IMR-90 (cell line): ENCODE data around the gene OBI1. TPM values are rescaled to one million over a fixed set of nuclear protein-coding genes. Genes with fewer than 3 reads are reported as not detected.

Experiments used
- BHLHE40 ChIP-seq: fragments of 150-350 bp; IDR thresholded peaks from 2 replicates; pipeline ENCODE4 v1.6.1; 2016; ENCODE audit warnings: mild to moderate bottlenecking, low read depth, low read length
- FOS ChIP-seq: fragments of 150-350 bp; IDR thresholded peaks from 2 replicates; pipeline ENCODE4 v1.6.1; 2016; ENCODE audit warnings: low read depth, low read length
- MAZ ChIP-seq: IDR thresholded peaks from 2 replicates; pipeline ENCODE4 v1.6.1; 2012; ENCODE audit warnings: low read depth, mild to moderate bottlenecking, low read length, improper control_type of control experiment, moderate library complexity, borderline replicate concordance
- POLR2A ChIP-seq: IDR thresholded peaks from 2 replicates; pipeline ENCODE4 v1.6.1; 2012; ENCODE audit warnings: mild to moderate bottlenecking, low read depth, low read length
- RAD21 ChIP-seq: IDR thresholded peaks from 2 replicates; pipeline ENCODE4 v1.6.1; 2012; ENCODE audit warnings: low read length, improper control_type of control experiment
- polyA plus RNA-seq, 3 experiments: library from polyadenylated mRNA; depleted of rRNA; stranded (reverse); fragments of >200 nt; gene quantifications; 2 replicates each; pipeline ENCODE4 v1.2.3, GENCODE V29; 2012; ENCODE audit warnings: low replicate concordance in 1 of 3
- total RNA-seq: library from RNA; depleted of rRNA; stranded (reverse); fragments of >200 nt; gene quantifications from 2 replicates; pipeline ENCODE4 v1.2.3, GENCODE V29; 2012
- TF ChIP-seq, protein P1 (sequence below): fragments of 150-350 bp; IDR thresholded peaks from 2 replicates; pipeline ENCODE4 v1.6.1; 2016; ENCODE audit warnings: low read depth, mild to moderate bottlenecking, low read length, moderate library complexity, borderline replicate concordance

OBI1 gene
- total and polyA plus RNA-seq, 2 of the 4 experiments (the other 2 are of a cell fraction), result 4.4 to 11.8 TPM

DNA sequence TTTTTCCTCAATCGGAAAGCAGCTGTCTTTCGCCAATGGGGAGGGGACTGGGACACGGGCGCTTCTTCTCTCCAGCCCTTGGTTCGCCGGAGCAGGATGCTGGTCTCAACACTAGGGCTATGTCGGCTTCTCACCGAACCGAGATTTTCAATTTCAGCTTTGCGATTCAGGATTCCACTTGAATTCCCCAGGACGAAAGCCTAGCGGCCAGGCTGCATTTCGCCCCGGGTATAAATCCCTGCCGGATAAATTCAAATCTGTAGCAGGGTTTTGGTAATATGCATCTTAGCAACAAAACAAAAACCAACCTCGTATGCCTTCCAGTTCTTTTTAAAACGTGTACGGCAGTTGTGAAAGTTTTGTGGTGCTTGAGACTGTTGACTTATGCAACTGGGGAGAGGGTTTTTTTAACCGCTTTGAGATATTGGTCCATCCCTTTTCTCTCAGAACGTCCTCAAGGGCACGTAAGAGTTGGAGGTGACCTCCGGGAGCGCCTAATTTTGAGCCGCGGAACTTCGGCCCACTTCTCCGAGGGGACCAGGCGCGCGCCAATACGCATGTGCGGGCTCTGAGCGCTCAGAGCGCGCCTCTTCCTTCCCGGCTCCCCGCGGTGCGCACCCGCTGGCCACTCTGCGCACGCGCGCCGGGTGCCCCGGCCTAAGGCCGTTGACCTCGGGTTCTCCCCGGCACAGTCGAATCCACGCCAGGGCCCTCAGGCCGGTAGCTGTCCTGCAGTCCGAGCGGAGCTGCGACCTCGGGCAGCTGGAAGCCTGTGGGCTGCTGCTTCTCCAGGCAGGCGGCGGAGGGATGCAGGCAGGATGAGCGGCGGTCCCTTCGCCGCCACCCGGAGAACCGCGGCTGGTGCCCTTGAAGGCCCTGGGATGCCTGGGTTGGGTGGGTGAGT lies 63.2 kb downstream of the OBI1 start (continued):
- no peak for TF ChIP-seq MAZ
- no peak for TF ChIP-seq FOS
- TF ChIP-seq RAD21, result no peak
- TF ChIP-seq POLR2A, result no peak
- TF ChIP-seq BHLHE40, result no peak
- TF ChIP-seq, protein P1, sequence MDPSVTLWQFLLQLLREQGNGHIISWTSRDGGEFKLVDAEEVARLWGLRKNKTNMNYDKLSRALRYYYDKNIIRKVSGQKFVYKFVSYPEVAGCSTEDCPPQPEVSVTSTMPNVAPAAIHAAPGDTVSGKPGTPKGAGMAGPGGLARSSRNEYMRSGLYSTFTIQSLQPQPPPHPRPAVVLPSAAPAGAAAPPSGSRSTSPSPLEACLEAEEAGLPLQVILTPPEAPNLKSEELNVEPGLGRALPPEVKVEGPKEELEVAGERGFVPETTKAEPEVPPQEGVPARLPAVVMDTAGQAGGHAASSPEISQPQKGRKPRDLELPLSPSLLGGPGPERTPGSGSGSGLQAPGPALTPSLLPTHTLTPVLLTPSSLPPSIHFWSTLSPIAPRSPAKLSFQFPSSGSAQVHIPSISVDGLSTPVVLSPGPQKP, result no peak
